Activated naive CD4-positive, alpha-beta T cell treated with anti-CD3 and anti-CD28 coated beads, Interleukin-2, amount 50 U/mL, for 72 hours (primary cell): ENCODE results near the gene TMEM81. TPM values are rescaled to one million over a fixed set of nuclear protein-coding genes. Genes with fewer than 3 reads are reported as not detected.

ENCODE experiments used
- ATAC-seq, 2 donors: fragments of 150-1000 bp; cut with Tn5 transposase; 2 replicates each; pipeline ENCODE4 v1.10.0; 2021; ENCODE audit warnings: mild to moderate bottlenecking in 2 of 2, moderate library complexity in 2 of 2
- DNase-seq, 2 donors: peaks; one replicate each; pipeline ENCODE4 v3.0.0; 2021 to 2022; ENCODE audit warnings: low spot score in 2 of 2
- H3K27ac Mint-ChIP-seq, 2 donors: one replicate each; pipeline ENCODE4 v1.8.0; 2022; ENCODE audit warnings: mild to moderate bottlenecking in 2 of 2, mixed read lengths in 2 of 2
- H3K36me3 Mint-ChIP-seq, 2 donors: one replicate each; pipeline ENCODE4 v1.8.0; 2022; ENCODE audit warnings: mixed read lengths in 2 of 2
- H3K9me3 Mint-ChIP-seq, 2 donors: one replicate each; pipeline ENCODE4 v1.8.0; 2022; ENCODE audit warnings: mixed read lengths in 2 of 2
- total RNA-seq, 2 donors: library from RNA; stranded (reverse); gene quantifications; one replicate each; pipeline ENCODE4 v1.2.3, GENCODE V29; 2022

TMEM81 gene
- total RNA-seq, 2 donors from 2014 or later, result 4.1 to 6.0 TPM

DNA sequence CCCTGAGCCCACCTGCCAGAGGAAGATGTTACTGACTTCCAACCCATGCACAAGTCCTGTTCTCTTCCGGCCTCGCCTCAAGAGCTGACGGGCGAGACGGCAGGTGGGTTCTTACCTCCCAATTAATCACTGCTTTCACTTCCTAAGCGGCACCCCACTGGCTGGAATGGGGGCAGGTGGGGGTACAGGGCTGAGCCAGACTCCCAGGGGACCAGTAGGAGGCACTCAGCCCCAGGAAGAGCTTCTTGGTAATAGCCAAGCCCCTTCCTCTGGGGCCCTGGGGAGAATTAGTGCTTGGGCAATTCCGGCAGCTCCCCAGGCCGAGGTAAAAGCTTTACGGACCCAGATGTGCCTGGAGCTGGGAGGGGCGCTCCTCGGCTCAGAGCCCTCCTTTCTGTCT, 31.6 kb downstream of the TMEM81 start:
- no peak overlapping the region for H3K27ac Mint-ChIP-seq
- H3K36me3 Mint-ChIP-seq, result no peaks in the 10 kb centered on the region
- no peak for DNase-seq
- no peaks in the 10 kb centered on the region for H3K9me3 Mint-ChIP-seq
- ATAC-seq, result no peak

DNA sequence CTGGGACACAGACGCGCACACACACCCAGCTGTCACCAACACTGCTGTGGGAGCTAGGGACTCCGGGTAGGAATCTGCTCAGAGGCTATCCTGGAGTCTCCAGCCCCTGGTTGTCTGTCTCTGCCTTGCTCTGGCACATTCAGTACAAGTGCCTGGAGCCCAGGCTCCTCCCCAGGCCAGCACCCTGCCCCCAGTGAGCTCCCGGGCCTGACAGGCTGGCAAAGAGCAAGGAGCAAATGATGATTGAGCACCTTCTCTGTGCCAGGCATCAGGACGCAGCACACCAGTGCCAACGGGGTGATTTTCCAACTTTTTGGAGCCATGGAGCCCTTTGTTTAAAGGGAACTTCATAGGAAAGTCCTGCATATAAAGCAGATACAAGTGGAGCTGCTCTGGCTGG, 34.8 kb downstream of the TMEM81 start:
- no peaks in the 10 kb centered on the region for H3K36me3 Mint-ChIP-seq
- H3K9me3 Mint-ChIP-seq, result no peaks in the 10 kb centered on the region
- ATAC-seq, result no peak

DNA sequence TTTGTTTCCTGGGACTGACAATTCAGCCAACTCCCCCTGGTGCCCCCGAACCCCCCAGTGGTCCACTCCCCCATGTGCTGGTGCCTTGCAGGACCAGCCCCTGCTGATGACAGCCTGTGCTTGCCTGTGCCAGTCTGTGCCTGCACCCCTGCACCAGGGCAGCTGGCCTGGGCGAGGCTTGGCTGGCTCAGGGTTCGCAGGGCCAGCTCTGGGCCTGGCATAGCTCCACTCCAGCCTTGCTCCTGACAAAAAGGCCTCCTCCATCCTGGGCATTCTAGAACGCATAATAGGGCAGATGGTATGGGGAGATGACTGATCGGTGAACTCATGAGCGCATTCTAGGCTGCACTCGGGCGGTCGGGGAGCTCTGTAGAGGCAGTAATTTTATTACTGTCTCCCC, 35.9 kb downstream of the TMEM81 start:
- DNase-seq (no peak), ATAC-seq (no peak)
- no peak overlapping the region for H3K27ac Mint-ChIP-seq
- no peaks in the 10 kb centered on the region for H3K9me3 Mint-ChIP-seq
- H3K36me3 Mint-ChIP-seq, result no peaks in the 10 kb centered on the region

More for the DNA sequence above, 34.8 kb downstream of the TMEM81 start:
- no peak for DNase-seq
- no peak overlapping the region for H3K27ac Mint-ChIP-seq

DNA sequence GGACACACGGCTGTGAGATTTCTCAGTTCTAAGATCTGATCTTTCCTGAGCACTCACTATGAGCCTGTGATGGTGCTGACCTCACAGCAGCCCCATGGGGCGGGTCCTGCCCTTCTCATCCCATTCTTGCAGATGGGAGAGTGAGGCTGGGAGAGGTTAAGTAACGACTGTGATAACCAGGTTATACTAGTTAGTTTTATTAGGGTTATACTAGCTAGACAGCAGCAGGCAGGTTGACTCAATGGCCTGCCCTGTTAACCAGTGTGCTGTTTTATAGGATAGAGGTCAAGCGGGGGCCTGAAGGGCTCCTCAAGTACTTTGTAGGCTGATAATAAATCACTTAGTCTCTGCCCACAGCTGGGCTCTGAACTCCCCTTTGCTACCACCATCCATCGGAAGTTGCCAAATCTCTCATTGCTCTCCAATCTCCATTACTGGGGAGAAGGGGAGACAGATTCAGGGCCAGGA, 36.5 kb downstream of the TMEM81 start:
- DNase-seq (no peak), ATAC-seq (no peak)
- no peaks in the 10 kb centered on the region for H3K9me3 Mint-ChIP-seq
- no peaks in the 10 kb centered on the region for H3K36me3 Mint-ChIP-seq
- H3K27ac Mint-ChIP-seq, result no peak overlapping the region

- no peaks in the 10 kb centered on the region for H3K9me3 Mint-ChIP-seq
- no peaks in the 10 kb centered on the region for H3K36me3 Mint-ChIP-seq
- DNase-seq (no peak), ATAC-seq (no peak)
- no peak overlapping the region for H3K27ac Mint-ChIP-seq
These were observed 37.4 kb downstream of the TMEM81 start for GRCh38 chr1:205046870-205047269.

DNA sequence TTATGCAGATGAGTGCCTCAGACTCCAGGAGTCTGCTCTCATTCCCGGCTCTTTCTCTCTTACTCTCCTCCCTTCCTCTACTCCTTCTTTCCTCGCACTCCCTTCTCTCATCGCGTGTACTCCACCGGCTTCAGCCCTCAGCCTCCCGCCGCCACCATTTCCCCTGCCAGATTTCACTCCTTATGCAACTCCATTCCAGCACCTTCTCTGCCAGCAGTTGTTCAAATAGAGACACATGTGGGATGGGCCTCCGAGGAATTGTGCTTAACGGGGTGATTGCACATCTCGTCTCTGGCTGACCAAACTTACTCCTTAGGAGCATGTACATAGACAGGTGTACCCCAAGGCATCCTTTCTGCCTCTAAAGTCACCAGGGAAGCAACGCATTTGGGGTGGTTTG, 39.1 kb downstream of the TMEM81 start:
- Mint-ChIP-seq H3K9me3 (no peaks in the 10 kb centered on the region), H3K27ac (no peak overlapping the region), H3K36me3 (no peaks in the 10 kb centered on the region)
- no peak for DNase-seq
- ATAC-seq, result no peak

GRCh38 chr1:205044741-205045140, 39.5 kb downstream of the TMEM81 start:
- no peaks in the 10 kb centered on the region for H3K36me3 Mint-ChIP-seq

DNA sequence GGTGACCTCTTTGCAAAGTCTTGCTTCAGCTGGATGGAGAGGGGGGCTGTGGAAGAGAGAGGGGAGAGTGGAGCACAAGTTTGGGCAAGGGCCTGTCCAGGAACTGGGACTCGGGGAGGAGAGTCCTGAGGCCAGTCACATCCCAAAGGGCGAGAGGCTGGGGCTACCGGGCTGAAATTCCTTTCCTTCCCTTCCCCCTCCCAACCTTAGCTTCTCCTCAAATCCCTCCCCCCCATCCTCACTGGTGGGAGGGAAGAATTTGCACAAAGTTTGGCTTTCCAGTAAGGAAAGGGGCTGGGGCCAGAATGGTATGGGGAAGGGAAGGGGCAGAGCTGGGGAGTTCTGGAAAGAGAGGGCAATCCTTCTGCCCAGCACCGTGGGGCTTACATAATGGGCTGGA, 40.4 kb downstream of the TMEM81 start:
- no peak for DNase-seq
- Mint-ChIP-seq H3K36me3 (no peaks in the 10 kb centered on the region), H3K9me3 (no peaks in the 10 kb centered on the region), H3K27ac (no peak overlapping the region)
- no peak for ATAC-seq

More at GRCh38 chr1:205044741-205045140, 39.5 kb downstream of the TMEM81 start:
- Mint-ChIP-seq H3K9me3 (no peaks in the 10 kb centered on the region), H3K27ac (no peak overlapping the region)
- no peak for DNase-seq
- no peak for ATAC-seq

DNA sequence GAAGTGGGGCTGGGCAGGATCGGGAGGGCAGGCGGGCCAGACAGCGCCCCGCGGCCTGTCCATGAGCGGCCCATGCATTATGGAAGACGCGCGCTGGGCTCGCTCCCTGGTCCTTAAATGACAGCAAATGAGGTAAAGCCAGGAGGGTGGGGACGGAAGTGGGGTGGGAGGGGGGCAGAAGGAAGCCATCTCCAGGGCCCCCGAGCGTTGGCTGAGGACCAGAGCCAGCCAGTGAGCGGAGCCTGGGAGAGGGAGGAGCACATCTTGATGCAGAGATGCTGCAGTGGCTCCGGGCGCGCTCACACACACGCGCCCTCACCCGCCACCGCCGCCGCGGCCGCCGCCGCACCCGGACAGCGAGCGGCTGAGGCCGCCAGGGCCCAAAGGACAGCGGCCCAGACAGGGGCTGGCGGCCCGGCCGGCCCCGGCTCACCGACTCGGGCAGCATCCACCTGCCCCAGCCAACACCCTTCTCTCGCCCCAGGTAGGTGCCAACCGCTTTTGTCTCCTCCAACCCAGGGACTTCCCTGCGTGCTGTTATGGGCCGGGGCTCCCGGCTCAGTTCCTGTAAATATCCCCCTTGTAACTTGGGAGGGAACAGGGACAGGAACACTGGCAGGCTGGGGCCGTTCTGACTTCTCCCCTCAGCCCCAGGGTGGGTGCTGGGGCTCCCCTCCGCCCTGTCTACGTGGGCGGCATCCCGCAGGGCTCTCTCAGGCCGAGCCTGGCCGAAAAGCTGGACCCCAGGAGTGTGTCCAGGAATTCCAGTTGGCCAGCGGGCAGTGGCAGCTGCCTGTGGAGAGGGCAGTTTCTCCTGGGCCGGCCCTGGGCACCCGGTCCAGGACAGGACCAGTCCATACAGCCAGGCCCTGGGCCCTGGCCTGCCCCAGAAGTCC, 41.1 kb downstream of the TMEM81 start, which contains the start of gene CNTN2:
CNTN2 (plus strand) TSS at position 302 of the 896 bp plus-strand sequence. CDS start 9,974 bp downstream, outside the sequence.
- DNase-seq (no peak), ATAC-seq (no peak)
- Mint-ChIP-seq H3K9me3 (no peaks in the 10 kb centered on the region), H3K36me3 (no peaks in the 10 kb centered on the region), H3K27ac (no peak within 1 kb of the TSS)

- DNase-seq (no peak), ATAC-seq (no peak)
- Mint-ChIP-seq H3K36me3 (no peaks in the 10 kb centered on the region), H3K9me3 (no peaks in the 10 kb centered on the region), H3K27ac (no peak overlapping the region)
These were observed 42.0 kb downstream of the TMEM81 start for GRCh38 chr1:205041998-205042910.

DNA sequence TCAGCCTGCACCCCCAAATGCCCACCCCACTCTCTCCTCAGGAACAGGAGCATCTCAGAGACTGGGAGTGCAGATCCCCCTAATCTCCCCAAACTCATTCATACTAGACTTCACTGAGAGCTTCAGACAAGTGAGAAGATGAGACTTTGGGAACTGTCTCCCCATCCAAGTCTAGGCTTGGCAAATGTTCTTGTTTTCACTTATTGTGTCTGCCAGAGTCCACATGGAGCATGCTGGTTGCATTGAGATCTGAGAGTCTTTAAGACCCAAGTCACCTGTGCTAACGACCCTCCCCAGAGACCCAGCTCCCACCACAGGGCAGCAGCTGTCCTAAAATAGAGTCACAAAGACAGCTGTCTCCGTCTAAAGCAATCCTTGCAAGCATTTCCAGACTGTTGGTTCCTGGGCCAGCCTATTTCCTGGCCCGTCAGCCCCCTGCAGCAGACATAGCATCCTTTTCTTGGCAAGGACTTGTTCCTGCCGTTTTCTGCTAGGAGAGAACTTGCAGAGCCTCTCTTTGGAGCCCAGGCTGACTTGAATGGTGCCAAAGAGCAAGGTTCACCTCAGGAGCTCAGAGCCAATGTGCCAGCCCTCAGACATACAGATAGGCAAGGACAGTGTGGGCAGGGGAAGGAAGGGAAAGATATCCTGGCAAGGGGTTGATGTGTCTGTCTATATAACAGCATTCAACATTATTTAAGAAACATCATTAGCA, 43.1 kb downstream of the TMEM81 start:
- H3K9me3 Mint-ChIP-seq, result no peaks in the 10 kb centered on the region
- DNase-seq (no peak), ATAC-seq (no peak)
- no peaks in the 10 kb centered on the region for H3K36me3 Mint-ChIP-seq
- no peak overlapping the region for H3K27ac Mint-ChIP-seq

DNA sequence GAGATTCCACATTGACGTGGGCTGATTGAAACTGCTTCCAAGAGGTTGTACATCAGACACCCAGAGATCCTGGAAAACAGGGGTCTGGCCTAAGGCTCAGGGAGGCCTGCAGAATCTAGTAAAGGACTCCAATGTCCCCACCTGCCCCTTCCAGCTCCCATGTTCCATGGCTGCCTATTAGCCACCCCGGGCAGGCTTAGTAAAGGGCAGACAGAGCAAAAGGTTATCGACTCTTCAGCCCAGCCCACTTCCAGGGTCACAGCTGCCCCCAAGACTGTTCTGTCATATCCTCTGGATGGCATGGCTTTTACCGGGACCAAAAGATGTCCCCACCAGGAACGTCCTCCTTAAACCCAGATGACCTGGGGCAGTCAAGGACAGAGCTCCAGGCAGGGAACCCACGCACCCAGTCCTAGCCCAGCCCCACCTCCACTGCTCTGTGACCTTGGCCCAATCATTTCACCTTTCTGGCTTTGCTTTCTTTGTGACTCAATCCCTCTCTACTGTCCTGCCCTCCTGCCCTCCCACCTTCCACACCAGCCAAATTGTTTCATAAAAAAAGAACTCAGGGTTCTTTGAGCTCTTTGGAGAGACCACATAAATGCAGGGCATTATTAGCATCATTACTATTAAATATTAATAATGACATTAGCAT, 46.0 kb downstream of the TMEM81 start:
- Mint-ChIP-seq H3K36me3 (no peaks in the 10 kb centered on the region), H3K27ac (no peak overlapping the region), H3K9me3 (no peaks in the 10 kb centered on the region)
- no peak for ATAC-seq
- DNase-seq, result no peak

- no peaks in the 10 kb centered on the region for H3K9me3 Mint-ChIP-seq
- H3K27ac Mint-ChIP-seq, result no peak overlapping the region
- no peak for ATAC-seq
- DNase-seq, result no peak
- no peaks in the 10 kb centered on the region for H3K36me3 Mint-ChIP-seq
These were observed 46.7 kb downstream of the TMEM81 start for GRCh38 chr1:205037539-205037938.
